Stimulated activated CD4-positive, alpha-beta T cell treated with anti-CD3 and anti-CD28 coated beads, Interleukin-2, amount 100 ng/mL, for 4 hours (primary cell): ENCODE results near the gene NRF1.
"Not testable (repeated sequence)": the region's sequence is repeated elsewhere in the genome, so short reads cannot be mapped to it uniquely, and the experiment has no call there.

Experiments used
- DNase-seq: peaks from one replicate; pipeline ENCODE4 v3.0.0-alpha.2; 2020; ENCODE audit warnings: low read depth

Gene NRF1

GRCh38 chr7:129611246-129612111 lies at the start of gene NRF1:
Gene NRF1, plus strand, starts transcription at chr7:129611720. Its CDS starts 45,632 bp downstream, at chr7:129657352.
- DNase-seq = peak; percentile 87

- not testable (repeated sequence) for DNase-seq
These were observed 45.2 kb upstream of the NRF1 start for GRCh38 chr7:129566323-129566722.

GRCh38 chr7:129567377-129567776 lies 44.1 kb upstream of the NRF1 start:
- no peak for DNase-seq

GRCh38 chr7:129568240-129568639 lies 43.3 kb upstream of the NRF1 start:
- DNase-seq = no peak

- DNase-seq = no peak
These were observed 42.2 kb upstream of the NRF1 start for GRCh38 chr7:129569326-129569725.

- no peak for DNase-seq
These were observed 41.7 kb upstream of the NRF1 start for GRCh38 chr7:129569811-129570215.

- no peak for DNase-seq
These were observed 40.3 kb upstream of the NRF1 start for GRCh38 chr7:129571201-129571600.

GRCh38 chr7:129572205-129572604 lies 39.3 kb upstream of the NRF1 start:
- no peak for DNase-seq

- DNase-seq = no peak
These were observed 37.0 kb upstream of the NRF1 start for GRCh38 chr7:129574487-129574886.

- no peak for DNase-seq
These were observed 35.8 kb upstream of the NRF1 start for GRCh38 chr7:129575699-129576098.

GRCh38 chr7:129576138-129576537 lies 35.4 kb upstream of the NRF1 start:
- DNase-seq = no peak

- no peak for DNase-seq
These were observed 32.7 kb upstream of the NRF1 start for GRCh38 chr7:129578829-129579228.

GRCh38 chr7:129586179-129586578 lies 25.3 kb upstream of the NRF1 start:
- DNase-seq = not testable (repeated sequence)

- no peak for DNase-seq
These were observed 23.3 kb upstream of the NRF1 start for GRCh38 chr7:129588268-129588667.

GRCh38 chr7:129591868-129592267 lies 19.7 kb upstream of the NRF1 start:
- no peak for DNase-seq

GRCh38 chr7:129596386-129596785 lies 15.1 kb upstream of the NRF1 start:
- DNase-seq = not testable (repeated sequence)

GRCh38 chr7:129597672-129598071 lies 13.8 kb upstream of the NRF1 start:
- no peak for DNase-seq

- no peak for DNase-seq
These were observed 12.3 kb upstream of the NRF1 start for GRCh38 chr7:129599174-129599573.

- DNase-seq = not testable (repeated sequence)
These were observed 7.9 kb upstream of the NRF1 start for GRCh38 chr7:129603594-129603993.

- DNase-seq = not testable (repeated sequence)
These were observed 7.5 kb upstream of the NRF1 start for GRCh38 chr7:129604021-129604420.

- DNase-seq = no peak
These were observed 6.6 kb upstream of the NRF1 start for GRCh38 chr7:129604713-129605437.

GRCh38 chr7:129605960-129606614 lies 5.4 kb upstream of the NRF1 start:
- DNase-seq = no peak

- no peak for DNase-seq
These were observed 4.7 kb upstream of the NRF1 start for GRCh38 chr7:129606803-129607202.
